HG03342 (cell line): ENCODE measurements around the gene MXRA7.
A peak's percentile ranks its signal among the peaks of the same experiment; 100 is the strongest.
"Not testable (repeated sequence)": the region's sequence is repeated elsewhere in the genome, so short reads cannot be mapped to it uniquely, and the experiment has no call there.

ENCODE experiments used
- ATAC-seq: cut with Tn5 transposase; IDR thresholded peaks from one replicate; pipeline ENCODE4 v1.9.1; 2021; ENCODE audit warnings: mild to moderate bottlenecking, moderate library complexity; ENCODE audit not compliant: unreplicated experiment

Gene MXRA7

DNA sequence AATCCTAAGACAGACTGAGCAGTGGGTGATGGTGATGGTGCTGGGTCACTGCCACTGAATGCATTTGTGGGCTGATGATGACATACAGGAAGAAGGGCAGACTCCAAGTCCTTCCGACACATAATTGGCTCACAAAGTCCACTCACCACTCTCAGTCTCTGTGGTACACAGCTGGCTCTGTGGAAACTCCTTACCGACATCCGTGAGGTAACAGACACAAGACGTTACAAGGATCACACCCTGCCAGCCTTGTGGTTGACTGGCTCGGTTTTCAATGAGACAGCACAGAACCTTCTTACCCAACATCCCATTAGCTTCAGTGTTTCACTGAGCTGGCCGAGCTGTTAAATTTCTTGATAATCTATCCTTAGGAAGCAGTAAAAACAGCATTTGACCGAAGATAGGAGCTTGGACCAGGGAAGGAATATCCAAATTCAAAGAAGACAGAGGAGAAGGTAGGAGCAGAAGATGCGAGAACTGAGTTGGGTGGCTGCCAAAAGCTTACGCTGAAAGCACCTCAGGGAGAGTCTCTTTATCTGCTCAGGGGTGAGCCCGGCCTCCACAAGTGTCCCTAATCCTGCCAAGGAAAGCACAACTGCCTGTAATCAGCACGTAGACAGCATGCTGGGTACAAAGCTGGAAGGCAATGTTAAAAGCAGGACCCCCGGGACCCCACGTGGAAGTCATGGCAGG is 5.5 kb upstream of the MXRA7 start:
- ATAC-seq: no peak

DNA sequence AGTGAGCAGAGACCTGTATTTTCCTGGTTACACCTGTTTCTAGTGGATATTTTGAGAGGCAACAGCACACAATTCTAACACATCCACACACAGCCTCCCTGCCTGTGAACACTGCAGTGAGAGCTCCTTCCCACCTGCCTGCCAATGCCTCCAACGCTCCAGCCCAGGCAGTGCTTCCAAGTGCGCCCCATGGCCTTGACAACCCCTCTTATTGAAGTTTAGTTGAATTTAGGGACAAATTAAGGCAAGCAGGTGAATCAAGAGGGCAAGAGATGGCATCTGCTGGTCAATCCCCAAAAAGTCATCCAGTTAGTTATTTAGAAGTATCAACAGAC is 4.7 kb upstream of the MXRA7 start:
- no peak for ATAC-seq

DNA sequence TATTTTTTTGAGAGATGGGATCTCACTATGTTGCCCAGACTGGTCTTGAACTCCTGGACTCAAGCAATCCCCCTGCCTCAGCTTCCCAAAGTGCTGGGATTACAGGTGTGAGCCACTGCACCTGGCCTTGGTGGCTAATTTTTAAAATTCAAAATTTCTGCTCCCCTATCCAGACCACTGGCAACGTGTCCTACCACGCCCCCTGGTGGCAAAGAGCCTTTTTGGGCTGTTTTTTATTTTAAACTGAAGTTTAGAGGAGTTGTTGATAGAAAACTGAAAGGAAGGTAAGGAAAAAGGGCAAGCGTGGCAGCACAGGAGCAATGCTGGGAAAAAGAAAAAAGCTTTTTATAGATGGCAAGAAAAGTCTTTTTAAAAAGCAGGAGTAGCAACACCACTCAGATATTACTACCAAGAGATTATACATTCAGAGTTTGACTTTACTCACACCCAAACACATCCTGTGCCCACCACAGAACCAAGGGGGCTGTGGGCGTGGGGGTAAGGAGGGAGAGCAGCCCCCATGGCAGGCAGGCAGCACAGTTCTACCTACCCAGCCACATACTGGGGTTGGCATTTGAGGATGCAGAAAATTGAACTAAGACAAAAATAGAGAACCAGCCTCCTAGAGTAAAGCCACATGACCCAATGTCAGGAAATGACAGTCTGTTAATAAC is 4.2 kb upstream of the MXRA7 start:
- no peak for ATAC-seq

DNA sequence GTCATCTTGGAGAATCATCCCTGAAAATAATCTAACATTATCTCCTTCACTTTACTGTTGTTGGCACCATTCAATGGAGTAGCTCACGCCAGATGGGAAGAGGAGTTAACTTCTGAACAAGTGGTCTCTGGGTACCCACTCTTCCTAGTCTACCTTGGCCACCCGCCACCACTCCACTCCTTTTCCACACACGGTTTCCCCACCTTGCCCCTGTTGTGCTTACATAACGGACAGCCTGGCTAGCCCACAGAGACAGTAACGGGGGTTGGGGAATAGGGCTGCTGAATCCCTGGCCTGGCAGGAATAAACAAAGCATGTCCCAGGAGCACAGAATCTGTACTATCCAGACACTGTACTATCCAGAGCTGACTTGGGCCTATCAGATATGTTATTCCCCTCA is 3.6 kb upstream of the MXRA7 start:
- ATAC-seq: no peak

DNA sequence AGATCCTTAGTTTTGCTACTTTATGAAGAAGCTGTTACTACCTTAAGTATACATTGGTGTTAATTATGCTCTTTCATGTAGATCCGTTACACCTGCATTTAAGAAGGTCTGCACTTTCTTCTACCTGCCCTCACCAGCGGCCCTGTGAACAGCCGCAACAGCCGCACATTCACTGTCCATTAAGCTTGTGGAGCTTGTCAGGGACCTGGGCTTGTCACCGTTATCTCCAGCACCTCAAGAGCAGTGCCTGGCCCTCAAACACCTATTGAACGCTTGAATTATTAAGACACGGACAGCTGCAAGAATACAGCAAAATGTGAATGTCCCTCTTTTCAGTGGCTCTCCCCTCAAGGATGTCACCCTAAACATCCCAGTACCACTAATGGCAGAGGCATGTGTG is 3.0 kb upstream of the MXRA7 start:
- no peak for ATAC-seq

DNA sequence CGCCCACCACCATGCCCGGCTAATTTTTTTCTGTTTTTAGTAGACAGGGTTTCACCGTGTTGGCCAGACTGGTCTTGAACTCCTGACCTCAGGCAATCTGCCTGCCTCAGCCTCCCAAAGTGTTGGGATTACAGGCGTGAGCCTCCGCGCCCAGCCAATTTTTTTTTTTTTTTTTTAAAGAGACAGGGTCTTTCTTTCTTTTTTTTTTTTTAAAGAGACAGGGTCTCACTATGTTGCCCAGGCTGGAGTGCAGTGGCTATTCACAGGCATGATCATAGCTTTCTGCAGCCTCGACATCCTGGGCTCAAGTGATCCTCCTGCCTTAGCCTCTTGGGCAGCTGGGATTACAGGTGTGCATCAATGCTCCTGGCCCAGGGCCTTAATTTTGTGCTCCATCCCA is 1.6 kb upstream of the MXRA7 start:
- ATAC-seq: not testable (repeated sequence)

DNA sequence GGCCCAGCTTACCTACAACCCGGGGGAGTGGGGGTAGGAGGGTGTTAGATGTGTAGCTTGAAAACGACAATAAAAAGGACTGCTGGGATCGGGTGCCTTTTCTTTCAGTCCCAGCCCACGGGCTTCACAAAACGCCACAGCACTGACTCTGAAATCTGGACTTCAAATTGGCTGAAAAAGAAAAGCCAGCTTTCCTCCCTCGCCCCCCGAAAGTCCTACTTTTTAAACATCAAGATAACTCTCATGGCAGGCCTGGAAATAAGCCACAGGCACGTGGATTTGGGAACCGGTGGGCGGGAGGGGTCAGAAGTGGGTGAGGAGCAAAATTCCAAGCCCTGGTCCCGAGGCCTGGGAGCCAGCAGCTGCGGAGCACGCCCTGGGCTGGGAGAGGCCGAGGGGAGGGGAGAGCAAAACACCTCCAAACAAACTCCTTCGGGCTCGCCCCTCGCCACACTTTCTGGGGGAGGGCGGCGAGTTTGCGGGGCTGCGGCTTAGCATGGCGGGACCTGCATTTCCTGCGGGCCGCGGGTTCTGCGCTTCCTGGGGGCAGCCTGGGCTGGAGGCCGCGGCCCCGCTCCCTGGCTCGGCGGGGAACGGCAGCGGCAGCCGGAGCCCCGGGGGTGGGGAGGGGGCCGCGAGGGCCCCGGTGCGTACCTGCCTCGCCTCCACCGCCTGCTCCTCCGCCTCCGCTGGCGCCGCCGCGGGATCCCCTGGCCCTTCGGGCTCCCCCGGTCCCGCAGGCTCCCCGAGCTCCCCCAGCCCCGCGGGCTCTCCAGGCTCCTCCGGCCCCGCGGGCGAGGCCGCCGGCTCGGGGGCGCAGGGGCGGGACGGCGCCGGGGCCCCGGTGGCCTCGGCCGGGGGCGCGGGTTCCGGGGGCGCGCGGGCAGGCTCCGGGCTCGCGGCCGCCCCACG is 558 bp downstream of the MXRA7 start:
- ATAC-seq: peak; percentile 20

DNA sequence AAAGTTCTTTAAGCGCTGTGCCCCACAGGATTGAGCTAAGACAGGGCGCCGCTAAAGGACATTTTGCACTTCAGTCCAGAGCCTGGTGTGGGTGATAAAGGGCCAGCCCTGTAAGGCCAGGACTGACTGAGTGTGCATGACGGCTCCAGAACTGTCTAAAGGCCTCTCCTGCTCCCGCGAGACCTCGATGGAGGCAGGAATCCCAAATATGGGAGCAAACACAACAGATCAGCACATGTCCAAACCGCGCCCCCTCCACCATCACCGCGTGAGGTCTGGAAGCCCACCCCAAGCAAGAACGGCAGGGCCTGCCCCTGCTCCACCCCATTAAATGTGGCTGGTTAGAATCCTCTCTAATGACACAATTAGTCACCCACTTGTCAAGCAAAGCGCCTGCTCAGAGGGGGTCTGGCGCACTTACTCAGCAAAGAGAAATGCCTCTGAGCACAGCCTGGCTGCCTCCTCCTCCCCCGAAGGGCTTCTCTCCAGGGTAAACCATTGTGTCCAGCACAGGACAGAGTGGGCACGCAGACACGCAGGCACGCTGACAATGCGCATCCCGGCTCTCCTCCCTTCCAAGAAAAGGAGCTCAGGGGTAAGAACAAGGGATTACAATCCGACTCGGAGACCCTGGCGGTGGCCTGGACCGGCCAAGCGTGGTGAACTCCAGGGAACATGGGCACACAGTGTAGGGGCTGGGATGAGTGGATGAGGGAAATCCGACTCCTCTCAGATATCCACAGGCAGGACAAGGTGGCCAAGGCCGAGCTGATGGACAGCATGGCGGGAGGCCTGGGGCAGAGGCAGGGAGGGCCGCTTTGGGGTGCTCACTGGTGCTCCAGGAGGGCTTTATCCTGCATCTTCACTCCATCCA is 1.5 kb downstream of the MXRA7 start:
- no peak for ATAC-seq

DNA sequence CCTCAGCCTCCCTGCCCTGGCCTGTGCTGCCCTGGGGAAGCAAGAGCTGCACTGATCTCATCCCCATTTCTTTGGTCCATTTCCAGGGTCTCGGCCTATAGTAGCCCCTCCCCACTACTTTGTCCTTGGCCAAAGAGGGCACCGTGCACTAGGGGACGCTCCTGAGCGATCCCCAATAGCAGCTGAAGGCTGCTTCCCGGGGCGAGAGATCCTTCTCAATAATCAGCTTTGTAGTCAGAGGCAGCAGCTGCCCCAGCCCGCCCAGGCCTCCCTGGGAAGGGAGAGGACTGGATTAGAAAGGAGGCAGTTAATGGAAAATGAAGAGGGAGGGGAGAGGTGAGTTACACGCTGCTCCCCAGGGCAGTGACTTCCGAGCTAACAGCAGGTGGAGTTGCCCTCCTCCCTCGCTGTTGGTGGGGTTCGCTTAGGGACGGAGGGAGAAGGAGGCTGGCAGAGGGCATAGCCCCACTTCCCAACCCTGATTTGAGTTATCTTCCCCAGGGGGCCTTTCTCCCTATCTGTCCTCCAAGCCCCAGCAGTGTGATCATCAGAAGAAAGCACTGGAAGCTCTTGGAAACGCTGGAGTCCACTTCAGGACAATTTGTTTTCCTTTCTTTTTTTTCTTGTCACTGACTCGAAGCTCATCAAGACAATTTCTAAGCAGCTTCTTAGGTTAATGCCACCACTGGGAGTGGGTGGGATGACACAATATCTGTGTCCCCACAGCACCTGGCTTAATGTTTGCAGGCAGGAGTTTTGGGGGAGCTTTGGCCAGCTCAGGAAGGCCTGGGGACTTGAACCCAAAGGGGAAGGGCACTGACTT is 2.6 kb downstream of the MXRA7 start:
- no peak for ATAC-seq

DNA sequence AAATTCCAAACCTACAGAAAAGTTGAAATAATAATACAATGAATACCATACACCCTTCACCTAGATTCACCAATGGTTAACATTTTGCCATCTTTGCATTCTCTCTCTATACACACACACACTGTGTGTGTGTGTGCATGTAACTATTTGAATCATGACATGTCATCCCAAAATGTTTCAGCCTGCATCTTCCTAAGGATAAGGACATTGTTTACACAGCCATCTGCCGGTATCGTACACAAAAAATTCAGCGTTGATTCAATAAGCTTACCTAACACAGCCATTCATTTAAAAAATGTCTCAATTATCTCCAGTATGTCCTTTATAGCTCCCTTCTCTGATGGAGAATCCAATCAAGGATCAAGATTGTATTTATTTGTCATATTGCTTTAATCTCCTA is 3.9 kb downstream of the MXRA7 start:
- ATAC-seq: no peak

DNA sequence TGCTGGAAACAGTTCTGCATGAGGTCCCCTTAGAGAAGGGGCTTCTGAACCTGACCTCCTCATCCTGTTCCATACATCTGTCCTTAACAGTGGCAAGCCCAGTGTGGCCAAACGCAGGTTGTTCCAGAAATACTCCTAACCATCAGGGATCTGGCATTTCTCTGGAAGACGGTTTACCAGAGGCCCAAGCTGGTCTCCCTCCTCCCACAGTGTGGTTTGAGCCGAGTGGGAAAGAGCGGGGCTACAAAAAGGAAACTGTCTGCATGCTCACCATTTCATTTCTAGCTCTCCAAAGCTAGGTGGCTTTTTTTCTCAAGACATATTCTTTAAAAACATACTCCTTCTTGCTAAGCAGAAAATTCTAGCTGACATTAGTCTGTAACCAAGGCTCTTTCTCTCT is 6.0 kb downstream of the MXRA7 start:
- no peak for ATAC-seq

DNA sequence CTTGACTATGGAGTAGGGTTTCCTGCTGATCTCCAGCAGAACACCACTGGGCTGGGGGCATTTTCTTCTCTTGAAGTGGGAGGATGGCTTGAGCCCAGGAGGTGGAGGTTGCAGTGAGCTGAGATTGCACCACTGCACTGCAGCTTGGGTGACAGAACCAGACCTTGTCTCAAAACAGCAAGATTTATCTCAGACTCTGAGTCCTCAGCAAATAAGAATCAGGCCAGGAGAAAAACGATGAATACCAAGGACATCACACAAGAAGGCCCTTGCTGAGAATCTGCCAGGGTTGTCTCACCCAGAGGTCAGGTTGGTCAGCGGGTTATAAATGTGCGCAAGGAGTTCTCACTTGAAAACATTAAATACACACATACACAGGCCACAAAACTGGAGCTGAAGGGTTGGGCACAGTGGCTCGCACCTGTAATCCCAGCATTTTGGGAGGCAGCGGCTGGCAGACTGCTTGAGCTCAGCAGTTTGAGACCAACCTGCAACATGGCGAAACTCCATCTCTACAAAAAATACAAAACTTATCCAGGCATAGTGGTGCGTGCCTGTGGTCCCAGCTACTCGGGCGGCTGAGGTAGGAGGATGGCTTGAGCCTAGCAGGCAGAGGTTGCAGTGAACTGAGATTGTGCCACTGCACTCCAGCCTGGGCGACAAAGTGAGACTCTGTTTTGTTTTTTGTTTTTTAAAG is 7.7 kb downstream of the MXRA7 start:
- ATAC-seq: no peak

DNA sequence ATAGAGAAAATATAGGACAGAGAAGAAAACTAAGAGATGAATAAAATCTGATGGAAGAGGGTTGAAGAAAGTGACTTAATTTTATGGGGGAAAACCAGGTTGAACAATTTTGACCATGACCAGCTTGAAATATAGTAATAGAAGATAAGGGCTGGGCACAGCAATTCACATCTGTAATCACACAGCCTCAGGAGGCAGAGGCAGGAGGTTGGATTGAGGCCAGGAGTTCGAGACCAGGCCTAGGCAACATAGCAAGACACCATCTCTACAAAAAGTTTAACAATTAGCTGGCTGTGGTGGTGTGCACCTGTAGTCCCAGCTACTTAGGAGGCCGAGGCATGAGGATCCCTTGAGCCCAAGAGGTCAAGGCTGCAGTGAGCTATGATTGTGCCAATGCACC is 8.7 kb downstream of the MXRA7 start:
- ATAC-seq: no peak

DNA sequence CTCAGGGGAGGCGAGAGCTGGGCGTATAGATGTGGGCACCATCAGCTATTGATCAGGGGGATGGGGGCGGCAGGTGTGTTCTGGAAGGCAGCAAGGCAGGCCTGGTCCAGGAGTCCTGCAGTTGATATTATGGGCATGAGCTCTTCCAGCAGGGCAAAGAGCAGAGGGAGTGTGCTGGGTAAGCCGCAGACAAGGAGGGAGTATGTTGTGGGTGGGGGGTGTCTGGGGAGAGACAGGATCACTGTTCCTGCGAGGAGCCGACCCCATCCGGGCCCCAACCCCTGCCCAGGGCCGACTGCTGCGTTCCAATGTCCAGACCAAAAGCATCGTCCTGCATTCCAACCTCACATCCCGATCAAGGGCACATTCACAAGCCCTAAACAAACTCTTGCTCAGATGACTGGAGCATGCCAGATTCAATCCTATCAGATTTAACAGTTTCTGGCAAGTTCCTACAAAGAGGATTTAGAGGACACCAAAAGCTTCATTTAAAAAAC is 9.2 kb downstream of the MXRA7 start:
- ATAC-seq: no peak

DNA sequence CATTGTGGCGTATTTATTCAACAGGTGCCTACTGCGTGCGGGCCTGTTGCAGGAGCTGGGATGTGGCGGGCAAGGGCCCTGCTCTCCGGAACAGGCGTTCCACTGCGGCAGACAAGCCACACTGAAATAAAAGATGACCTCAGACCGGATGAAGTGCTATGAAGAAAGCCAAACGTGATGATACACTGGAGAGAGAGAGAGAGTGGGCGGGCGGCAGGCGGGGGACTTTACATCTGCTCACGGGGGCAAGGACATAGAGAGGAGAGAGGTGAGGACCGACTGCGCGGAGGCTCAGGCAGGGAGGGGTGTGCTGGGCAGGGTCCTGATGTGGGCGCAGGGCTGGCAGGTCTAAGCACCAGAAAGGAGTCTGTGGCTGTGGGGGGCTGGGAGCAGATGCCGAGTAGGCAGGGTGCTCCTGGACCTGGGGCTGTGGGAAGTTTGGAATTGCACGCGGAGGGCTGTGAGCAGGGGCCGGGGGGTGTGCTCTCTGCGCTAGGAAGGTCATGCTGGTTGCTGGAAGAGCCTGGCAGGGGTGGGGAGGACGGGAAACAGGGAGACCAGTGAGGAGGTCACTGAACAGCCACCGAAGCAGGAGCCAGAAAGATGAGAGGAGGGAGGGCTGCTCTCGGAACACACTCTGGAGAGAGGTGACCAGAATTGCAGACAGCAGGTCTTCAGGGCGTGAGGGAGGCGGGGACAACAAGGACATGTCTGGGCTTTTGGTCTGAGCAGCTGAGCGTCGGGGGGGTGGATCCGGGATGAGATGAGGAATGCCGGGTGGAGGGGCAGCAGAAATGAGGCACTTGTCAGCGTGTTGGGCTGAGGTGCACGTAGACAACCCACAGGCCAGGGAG is 9.9 kb downstream of the MXRA7 start:
- ATAC-seq: no peak

DNA sequence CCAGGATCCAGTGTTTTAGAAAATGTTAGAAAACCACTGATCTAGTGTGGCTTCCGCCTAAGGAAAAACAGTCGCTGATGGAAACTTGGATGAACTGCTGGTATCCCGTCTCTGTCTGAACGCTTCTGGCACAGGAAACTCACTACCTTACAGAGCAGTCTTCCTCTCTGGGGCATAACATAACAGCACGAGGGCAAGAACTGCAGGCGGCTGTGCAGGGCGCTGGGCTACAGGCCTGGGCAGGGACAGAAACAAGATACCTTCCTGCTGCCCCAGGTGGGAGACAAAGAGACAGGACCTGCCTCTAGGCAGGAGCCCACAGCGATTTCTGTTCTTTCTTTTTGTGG is 10.5 kb downstream of the MXRA7 start:
- no peak for ATAC-seq

DNA sequence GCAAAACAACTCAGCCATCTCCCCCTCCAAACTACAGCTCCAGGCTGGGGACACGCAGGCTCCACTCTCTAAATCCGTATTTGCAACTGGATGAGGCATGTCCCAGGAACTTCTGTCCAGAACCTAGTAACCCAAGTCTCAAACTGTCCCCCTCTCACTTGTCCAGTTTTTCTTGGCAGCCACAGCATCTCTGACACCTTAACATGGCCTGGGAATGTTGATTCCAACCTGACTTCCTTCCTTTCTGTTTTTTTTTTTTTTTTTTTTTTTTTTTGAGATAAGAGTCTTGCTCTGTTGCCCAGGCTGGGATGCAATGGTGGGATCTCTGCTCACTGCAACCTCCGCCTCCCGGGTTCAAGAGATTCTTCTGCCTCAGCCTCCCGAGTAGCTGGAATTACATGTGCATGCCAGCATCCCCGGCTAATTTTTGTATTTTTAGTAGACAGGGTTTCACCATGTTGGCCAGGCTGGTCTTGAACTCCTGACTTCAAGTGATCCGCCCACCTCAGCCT is 12.2 kb downstream of the MXRA7 start:
- not testable (repeated sequence) for ATAC-seq

DNA sequence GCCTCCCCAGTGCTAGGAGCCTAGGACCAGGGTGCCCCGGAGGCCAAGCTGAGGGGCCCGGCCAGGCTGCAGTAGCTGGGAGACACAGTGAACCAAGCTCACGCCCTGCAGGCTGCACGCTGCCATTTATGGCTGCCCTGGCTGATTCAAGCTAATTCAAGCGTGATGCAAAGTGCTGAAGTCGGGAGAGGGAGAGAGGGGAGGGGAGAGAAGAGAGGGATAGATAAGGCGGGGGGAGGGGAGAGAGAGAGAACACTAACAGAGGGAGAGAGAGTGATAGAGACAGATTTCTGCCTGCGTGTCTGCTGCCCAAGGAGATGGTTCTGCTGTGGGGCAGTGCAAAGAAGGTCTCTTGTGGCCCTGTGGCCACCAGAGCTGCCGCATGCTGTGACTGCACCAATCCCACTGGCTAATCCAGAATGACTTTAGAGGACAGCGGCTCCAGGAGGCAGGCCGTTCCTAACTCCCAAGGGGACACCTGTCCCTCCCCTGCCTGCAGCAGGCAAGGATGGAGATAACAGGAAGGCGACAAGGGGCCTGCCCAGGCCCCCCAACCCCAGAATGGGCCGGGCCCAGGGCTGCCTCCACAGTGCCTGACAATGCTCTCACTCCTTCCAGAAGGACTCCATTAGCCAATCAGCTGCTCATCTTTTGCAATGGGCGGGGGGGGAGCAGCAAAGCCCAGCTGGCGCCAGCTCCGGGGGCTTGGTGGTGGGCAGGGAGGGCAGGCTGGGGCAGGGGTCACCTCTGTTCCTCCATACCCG is 12.9 kb downstream of the MXRA7 start:
- no peak for ATAC-seq
